Astrocyte of the spinal cord (primary cell): ENCODE results near the gene SLC6A3.

Experiments
- DNase-seq: peaks from one replicate; pipeline ENCODE4 v3.0.0; 2011; ENCODE audit warnings: low read depth, low spot score
- H3K4me3 ChIP-seq: 2 replicates; pipeline ENCODE4 v1.5.1; 2011; ENCODE audit warnings: low read depth, mild to moderate bottlenecking, low read length, moderate library complexity
- CTCF ChIP-seq: IDR thresholded peaks from 2 replicates; pipeline ENCODE4 v1.5.1; 2012; ENCODE audit warnings: low read depth, mild to moderate bottlenecking, low read length, inconsistent platforms
- in situ Hi-C: cut with HindIII; loops from 2 replicates; pipeline ENCODE4 v1.10.0; 2017; ENCODE audit warnings: low sequenced_read_pairs

The SLC6A3 gene

GRCh38 chr5:1345876-1346626, 99.2 kb downstream of the SLC6A3 start:
- DNase-seq, result no peak
- peak overlapping the region; percentile 91 for H3K4me3 ChIP-seq
- no peak for TF ChIP-seq CTCF
- in situ Hi-C loops, result no loop called here

- peak within 1 kb of the TSS; percentile 91 for H3K4me3 ChIP-seq
- in situ Hi-C loops, result no loop called here
- no peak for TF ChIP-seq CTCF
- DNase-seq, result peak; percentile 81
Observed at GRCh38 chr5:1344975-1345838, 100.0 kb downstream of the SLC6A3 start, which contains the start of gene CLPTM1L. Gene CLPTM1L, minus strand, starts transcription at chr5:1345099. Its CDS starts 258 bp downstream, at chr5:1344841.

GRCh38 chr5:1343931-1344901, 101.0 kb downstream of the SLC6A3 start:
- DNase-seq, result no peak
- no peak for TF ChIP-seq CTCF
- in situ Hi-C loops, result no loop called here
- H3K4me3 ChIP-seq, result peak overlapping the region; percentile 54

- TF ChIP-seq CTCF, result no peak
- in situ Hi-C loops, result no loop called here
- no peak overlapping the region for H3K4me3 ChIP-seq
Observed at GRCh38 chr5:1343315-1343751, 101.9 kb downstream of the SLC6A3 start.

More at GRCh38 chr5:1343315-1343751, 101.9 kb downstream of the SLC6A3 start:
- no peak for DNase-seq
